ENCODE measurements around the gene ABCB11. TPM values are rescaled to one million over a fixed set of nuclear protein-coding genes. Genes with fewer than 3 reads are reported as not detected.

ABCB11 gene
- total and polyA plus RNA-seq, 2 donors (not counting 1 experiment from before 2014, with no cell fraction given), result not detected

DNA sequence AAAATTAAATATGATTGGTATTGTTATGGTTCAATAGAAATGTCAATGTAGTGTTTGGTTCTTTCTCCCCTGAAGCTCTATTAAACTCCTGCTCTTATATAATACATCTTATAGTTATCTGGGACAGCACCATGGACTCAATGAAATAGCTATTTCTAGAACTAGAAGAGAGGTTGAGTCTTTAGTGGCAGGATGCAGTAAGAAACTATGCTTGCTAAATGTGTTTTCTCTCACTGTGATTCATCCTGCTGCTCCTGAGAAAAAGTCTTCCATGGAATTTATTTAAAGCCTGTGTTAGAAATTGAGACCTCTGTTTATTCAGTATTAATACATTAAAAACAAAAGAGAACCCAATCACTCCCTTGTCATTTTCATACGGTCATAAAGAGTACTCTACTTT, 68.5 kb downstream of the ABCB11 start:
- ATAC-seq (ENCODE audit: low read depth), result no peak
- no peak for DNase-seq
- Histone ChIP-seq H4K20me1 (ENCODE audit: control insufficient read depth, insufficient read depth, low read length, poor library complexity, severe bottlenecking) (no peaks in the 10 kb centered on the region), H3K27ac (ENCODE audit: low read length in 2 of 2) (no peak overlapping the region), H3K27me3 (replicated peaks in 1 of 4; ENCODE audit: control extremely low read depth in 1 of 4, control insufficient read depth in 3 of 4, insufficient read depth in 4 of 4, low read length in 3 of 4) (no peaks in the 10 kb centered on the region), H3K4me3 (ENCODE audit: control extremely low read depth in 1 of 5, extremely low read depth in 1 of 5, insufficient read depth in 1 of 5, low read depth in 2 of 5, low read length in 4 of 5) (no peak overlapping the region), H3K4me2 (replicated peaks; ENCODE audit: low read depth, low read length, poor library complexity, severe bottlenecking) (no peak overlapping the region), H3K36me3 (replicated peaks in 1 of 2; ENCODE audit: control extremely low read depth in 1 of 2, control insufficient read depth in 1 of 2, extremely low read depth in 1 of 2, insufficient read depth in 2 of 2, low read length in 1 of 2) (no peaks in the 10 kb centered on the region), H2AFZ (ENCODE audit: insufficient read depth, low read depth, low read length, poor library complexity, severe bottlenecking) (no peak overlapping the region), H3K79me2 (ENCODE audit: control insufficient read depth, insufficient read depth, low read length) (no peaks in the 10 kb centered on the region), H3K4me1 (ENCODE audit: control insufficient read depth in 2 of 2, insufficient read depth in 2 of 2, low read length in 2 of 2) (no peaks in the 10 kb centered on the region), H3K9me3 (ENCODE audit: control extremely low read depth in 1 of 3, control insufficient read depth in 2 of 3, insufficient read depth in 1 of 3, low read length in 2 of 3) (no peaks in the 10 kb centered on the region), H3K9ac (ENCODE audit: low read length) (no peak overlapping the region)
- intact Hi-C loops (cut with micrococcal nuclease), result no loop called here
- H3K4me1 Mint-ChIP-seq, result no peaks in the 10 kb centered on the region
- ChIA-PET CTCF (interaction anchor here (0.7 to 4.6 kb wide), 8 partner anchors 8 to 179 kb away, joined by 3 to 22 read pairs (median 4); no protein-coding TSS in a partner anchor), POLR2A (no interaction called here)
- H3K27me3 Mint-ChIP-seq, result no peaks in the 10 kb centered on the region
- H3K9me3 Mint-ChIP-seq (ENCODE audit: insufficient read depth), result no peaks in the 10 kb centered on the region
- no CpG with 5 or more reads among the region's 1 CpG for WGBS (ENCODE audit: insufficient coverage)
- no peak overlapping the region for H3K4me3 Mint-ChIP-seq
- no peak overlapping the region for H3K27ac Mint-ChIP-seq
- no peak for TF ChIP-seq EZH2 (IDR thresholded peaks at IDR 0.05; ENCODE audit: borderline replicate concordance, insufficient read depth, low read depth, low read length, poor library complexity, severe bottlenecking)
- TF ChIP-seq, protein P1, sequence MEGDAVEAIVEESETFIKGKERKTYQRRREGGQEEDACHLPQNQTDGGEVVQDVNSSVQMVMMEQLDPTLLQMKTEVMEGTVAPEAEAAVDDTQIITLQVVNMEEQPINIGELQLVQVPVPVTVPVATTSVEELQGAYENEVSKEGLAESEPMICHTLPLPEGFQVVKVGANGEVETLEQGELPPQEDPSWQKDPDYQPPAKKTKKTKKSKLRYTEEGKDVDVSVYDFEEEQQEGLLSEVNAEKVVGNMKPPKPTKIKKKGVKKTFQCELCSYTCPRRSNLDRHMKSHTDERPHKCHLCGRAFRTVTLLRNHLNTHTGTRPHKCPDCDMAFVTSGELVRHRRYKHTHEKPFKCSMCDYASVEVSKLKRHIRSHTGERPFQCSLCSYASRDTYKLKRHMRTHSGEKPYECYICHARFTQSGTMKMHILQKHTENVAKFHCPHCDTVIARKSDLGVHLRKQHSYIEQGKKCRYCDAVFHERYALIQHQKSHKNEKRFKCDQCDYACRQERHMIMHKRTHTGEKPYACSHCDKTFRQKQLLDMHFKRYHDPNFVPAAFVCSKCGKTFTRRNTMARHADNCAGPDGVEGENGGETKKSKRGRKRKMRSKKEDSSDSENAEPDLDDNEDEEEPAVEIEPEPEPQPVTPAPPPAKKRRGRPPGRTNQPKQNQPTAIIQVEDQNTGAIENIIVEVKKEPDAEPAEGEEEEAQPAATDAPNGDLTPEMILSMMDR (IDR thresholded peaks at IDR 0.05), result no peak

DNA sequence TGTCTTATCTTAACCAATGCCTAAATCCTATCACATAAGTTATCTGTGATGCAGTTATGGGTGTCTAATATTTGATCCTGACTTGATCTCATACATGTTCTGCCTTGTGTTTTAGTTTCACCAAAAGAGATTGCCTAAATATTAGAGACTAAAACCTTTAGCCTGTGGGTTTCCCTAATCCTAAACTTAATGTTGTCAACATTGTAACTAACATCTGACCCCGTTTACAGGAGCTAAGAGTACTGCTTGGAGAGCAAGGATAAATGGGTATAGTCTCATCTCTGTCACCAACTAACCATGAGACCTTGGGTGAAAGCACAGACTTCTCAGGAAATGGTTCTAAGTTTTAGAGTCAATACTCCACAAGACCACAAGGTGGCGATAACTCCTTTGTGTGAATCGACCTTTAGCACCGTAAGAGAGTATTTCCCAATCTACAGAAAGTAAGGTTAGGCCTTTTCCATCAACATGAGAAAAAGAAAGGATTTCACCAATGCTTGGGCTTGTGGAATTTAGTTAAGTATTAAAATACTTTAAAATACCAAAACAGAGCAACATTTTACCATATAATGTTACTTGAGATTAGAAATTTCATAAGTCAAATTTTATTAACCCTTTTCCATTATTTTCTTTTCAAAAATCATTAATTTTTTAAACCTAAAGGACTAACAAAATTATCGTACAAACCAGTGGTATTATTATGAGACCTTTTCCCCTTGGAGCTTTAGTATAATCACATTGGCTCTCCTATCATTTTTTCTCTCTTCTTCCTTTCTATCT, 69.5 kb downstream of the ABCB11 start:
- Histone ChIP-seq H3K4me3 (ENCODE audit: control extremely low read depth in 1 of 5, extremely low read depth in 1 of 5, insufficient read depth in 1 of 5, low read depth in 2 of 5, low read length in 4 of 5) (no peak overlapping the region), H3K27me3 (replicated peaks in 1 of 4; ENCODE audit: control extremely low read depth in 1 of 4, control insufficient read depth in 3 of 4, insufficient read depth in 4 of 4, low read length in 3 of 4) (no peaks in the 10 kb centered on the region), H3K9ac (ENCODE audit: low read length) (no peak overlapping the region), H3K36me3 (replicated peaks in 1 of 2; ENCODE audit: control extremely low read depth in 1 of 2, control insufficient read depth in 1 of 2, extremely low read depth in 1 of 2, insufficient read depth in 2 of 2, low read length in 1 of 2) (no peaks in the 10 kb centered on the region), H2AFZ (ENCODE audit: insufficient read depth, low read depth, low read length, poor library complexity, severe bottlenecking) (no peak overlapping the region), H3K9me3 (ENCODE audit: control extremely low read depth in 1 of 3, control insufficient read depth in 2 of 3, insufficient read depth in 1 of 3, low read length in 2 of 3) (no peaks in the 10 kb centered on the region), H3K4me1 (ENCODE audit: control insufficient read depth in 2 of 2, insufficient read depth in 2 of 2, low read length in 2 of 2) (no peaks in the 10 kb centered on the region), H4K20me1 (ENCODE audit: control insufficient read depth, insufficient read depth, low read length, poor library complexity, severe bottlenecking) (no peaks in the 10 kb centered on the region), H3K27ac (ENCODE audit: low read length in 2 of 2) (no peak overlapping the region), H3K4me2 (replicated peaks; ENCODE audit: low read depth, low read length, poor library complexity, severe bottlenecking) (no peak overlapping the region), H3K79me2 (ENCODE audit: control insufficient read depth, insufficient read depth, low read length) (no peaks in the 10 kb centered on the region)
- Mint-ChIP-seq H3K27me3 (no peaks in the 10 kb centered on the region), H3K27ac (no peak overlapping the region), H3K9me3 (ENCODE audit: insufficient read depth) (no peaks in the 10 kb centered on the region), H3K4me1 (no peaks in the 10 kb centered on the region), H3K4me3 (no peak overlapping the region)
- DNase-seq, result peak; percentile 71
- intact Hi-C loops (cut with micrococcal nuclease), result loop anchor here (1.0 to 2.0 kb wide), 2 partner anchors 171 to 179 kb away; no protein-coding TSS in a partner anchor
- POLR2A ChIA-PET, result no interaction called here
- CTCF ChIA-PET, result interaction anchor here (0.5 to 4.6 kb wide), 7 partner anchors 9 to 182 kb away, joined by 3 to 22 read pairs (median 5); no protein-coding TSS in a partner anchor
- TF ChIP-seq, protein P1 (IDR thresholded peaks at IDR 0.05), result peak; percentile 95
- TF ChIP-seq EZH2 (IDR thresholded peaks at IDR 0.05; ENCODE audit: borderline replicate concordance, insufficient read depth, low read depth, low read length, poor library complexity, severe bottlenecking), result no peak
- peak; percentile 73 for ATAC-seq (ENCODE audit: low read depth)
- no CpG with 5 or more reads among the region's 5 CpGs for WGBS (ENCODE audit: insufficient coverage)
